ENCODE data around the gene TUT1. TPM values are rescaled to one million over a fixed set of nuclear protein-coding genes. Genes with fewer than 3 reads are reported as not detected.
"Not testable (repeated sequence)": the region's sequence is repeated elsewhere in the genome, so short reads cannot be mapped to it uniquely, and the experiment has no call there.

The TUT1 gene
- total RNA-seq, 2 donors from 2014 or later, result 26.6 to 30.6 TPM

DNA sequence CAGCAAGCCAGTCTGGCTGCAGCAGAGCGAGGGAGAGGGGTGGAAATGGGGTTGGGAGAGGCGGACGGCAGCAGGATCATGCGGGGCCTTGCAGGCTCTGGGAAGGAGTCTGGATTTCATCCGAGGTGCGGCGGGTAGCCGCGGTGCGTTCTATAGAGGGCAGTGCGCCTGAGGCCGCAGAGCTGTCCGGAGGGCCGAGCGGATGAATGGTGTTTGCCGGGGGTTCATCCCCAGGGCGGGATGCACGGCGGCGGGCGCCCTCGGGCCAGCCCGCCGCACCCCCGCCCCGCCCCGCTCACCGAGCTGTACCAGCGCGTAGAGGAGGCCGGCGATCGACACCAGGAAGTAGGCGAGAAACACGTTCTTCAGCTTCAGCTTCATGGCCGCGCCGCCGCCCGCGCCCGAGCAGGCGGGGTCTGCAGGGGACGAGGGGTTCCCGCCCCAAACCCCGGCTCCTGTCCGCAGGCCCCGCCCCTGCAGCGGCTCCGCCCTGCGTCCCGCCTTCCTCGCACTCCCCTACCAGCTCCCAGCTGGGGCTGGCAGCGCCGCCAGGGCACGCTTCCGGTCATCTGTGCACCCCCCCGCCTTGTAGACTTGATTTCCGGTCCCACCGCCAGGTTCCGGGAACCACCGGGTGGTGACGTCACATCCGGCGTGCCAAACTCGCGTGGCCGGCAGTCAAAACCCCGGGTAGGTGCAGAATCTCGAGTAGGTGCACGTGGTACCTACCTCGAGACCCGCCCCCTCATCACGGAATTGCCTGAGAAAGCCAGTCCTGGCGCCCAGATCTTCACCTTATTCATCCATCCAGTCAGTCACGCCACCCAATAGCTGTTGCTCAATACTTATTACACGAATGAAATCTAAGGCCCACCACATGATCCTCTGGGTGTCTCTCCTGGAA lies 30.5 kb upstream of the TUT1 start, which contains the start of gene B3GAT3:
B3GAT3 (minus strand) TSS at position 420 of the 904 bp plus-strand sequence; CDS start at position 381, 39 bp downstream.
- Histone ChIP-seq H3K4me1 (replicated peaks) (peaks cover 6% of the 10 kb centered on the region), H3K27ac (peak within 1 kb of the TSS; percentile 77 to 88), H3K36me3 (peaks cover 5 to 13% of the 10 kb centered on the region in 2 donors), H3K9me3 (no peaks in the 10 kb centered on the region), H3K27me3 (replicated peaks; ENCODE audit: insufficient read depth) (no peaks in the 10 kb centered on the region), H3K4me3 (peak within 1 kb of the TSS; percentile 64)
- TF ChIP-seq, protein P1, sequence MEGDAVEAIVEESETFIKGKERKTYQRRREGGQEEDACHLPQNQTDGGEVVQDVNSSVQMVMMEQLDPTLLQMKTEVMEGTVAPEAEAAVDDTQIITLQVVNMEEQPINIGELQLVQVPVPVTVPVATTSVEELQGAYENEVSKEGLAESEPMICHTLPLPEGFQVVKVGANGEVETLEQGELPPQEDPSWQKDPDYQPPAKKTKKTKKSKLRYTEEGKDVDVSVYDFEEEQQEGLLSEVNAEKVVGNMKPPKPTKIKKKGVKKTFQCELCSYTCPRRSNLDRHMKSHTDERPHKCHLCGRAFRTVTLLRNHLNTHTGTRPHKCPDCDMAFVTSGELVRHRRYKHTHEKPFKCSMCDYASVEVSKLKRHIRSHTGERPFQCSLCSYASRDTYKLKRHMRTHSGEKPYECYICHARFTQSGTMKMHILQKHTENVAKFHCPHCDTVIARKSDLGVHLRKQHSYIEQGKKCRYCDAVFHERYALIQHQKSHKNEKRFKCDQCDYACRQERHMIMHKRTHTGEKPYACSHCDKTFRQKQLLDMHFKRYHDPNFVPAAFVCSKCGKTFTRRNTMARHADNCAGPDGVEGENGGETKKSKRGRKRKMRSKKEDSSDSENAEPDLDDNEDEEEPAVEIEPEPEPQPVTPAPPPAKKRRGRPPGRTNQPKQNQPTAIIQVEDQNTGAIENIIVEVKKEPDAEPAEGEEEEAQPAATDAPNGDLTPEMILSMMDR (IDR thresholded peaks at IDR 0.05), result peak in 2 of 4 experiments; percentile 56 to 68
- TF ChIP-seq POLR2A (IDR thresholded peaks at IDR 0.05) (peak; percentile 93), POLR2AphosphoS5 (IDR thresholded peaks at IDR 0.05) (peak; percentile 99)
- intact Hi-C loops (cut with DNase I), result no loop called here
- WGBS, result under 1% methylated on average over 77 of the region's 77 CpGs
- DNase-seq (ENCODE audit: low spot score), result peak; percentile 98

DNA sequence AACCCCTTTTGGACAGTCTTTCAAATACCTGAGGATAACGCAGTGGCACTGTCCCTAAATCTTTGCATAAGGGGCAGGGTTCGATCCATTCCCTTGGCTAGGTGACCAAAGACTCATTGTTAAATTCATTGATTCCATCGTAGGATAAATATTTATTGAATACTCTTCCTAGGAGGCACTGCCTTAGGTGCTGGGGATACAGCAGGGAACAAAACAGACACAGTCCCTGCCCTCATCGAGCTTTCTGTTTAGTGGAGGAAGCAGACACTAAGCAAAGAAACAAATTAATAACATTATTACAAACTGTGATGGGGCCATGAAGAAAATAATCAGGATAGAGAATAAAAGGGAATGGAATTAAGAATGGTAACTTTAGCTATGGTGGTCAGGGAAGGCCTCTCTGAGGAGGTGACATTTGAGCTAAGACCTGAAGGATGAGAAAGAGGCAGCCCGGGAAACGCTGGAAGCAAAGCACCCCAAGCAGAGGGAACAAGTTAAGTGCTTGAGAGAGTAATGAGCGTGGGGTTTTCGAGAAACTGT lies 29.8 kb upstream of the TUT1 start:
- H3K9me3 ChIP-seq, result no peaks in the 10 kb centered on the region
- H3K4me3 ChIP-seq, result peak overlapping the region; percentile 64
- TF ChIP-seq, protein P1 (IDR thresholded peaks at IDR 0.05), result no peak
- TF ChIP-seq POLR2A (IDR thresholded peaks at IDR 0.05), result no peak
- no peak for TF ChIP-seq POLR2AphosphoS5 (IDR thresholded peaks at IDR 0.05)
- WGBS, result 21% methylated on average over 8 of the region's 8 CpGs
- peaks cover under 1 to 8% of the 10 kb centered on the region in 2 donors for H3K36me3 ChIP-seq
- no peaks in the 10 kb centered on the region for H3K27me3 ChIP-seq (replicated peaks; ENCODE audit: insufficient read depth)
- intact Hi-C loops (cut with DNase I), result no loop called here
- peak overlapping the region; percentile 77 to 88 for H3K27ac ChIP-seq
- peaks cover 6% of the 10 kb centered on the region for H3K4me1 ChIP-seq (replicated peaks)
- DNase-seq (ENCODE audit: low spot score), result no peak

DNA sequence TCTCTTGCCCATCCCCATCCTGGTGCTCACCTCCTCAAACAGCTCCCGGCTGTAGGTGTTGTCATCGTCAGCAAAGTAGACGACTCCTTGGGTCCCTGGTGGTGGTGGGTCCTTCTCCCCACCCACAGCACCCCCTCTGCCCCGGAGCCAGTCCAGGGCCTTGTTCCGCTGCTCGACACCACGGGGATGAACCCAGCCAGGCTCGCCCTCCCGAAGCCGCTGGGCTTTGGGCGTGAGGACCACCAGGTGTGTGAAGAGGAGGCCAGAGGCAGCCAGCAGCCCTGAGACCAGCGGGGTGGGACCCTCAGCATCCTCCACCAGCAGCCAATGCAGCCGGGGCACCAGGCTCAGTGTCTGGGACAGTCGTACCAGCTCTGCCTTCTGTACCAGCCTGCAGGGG lies 25.6 kb upstream of the TUT1 start:
- WGBS, result 84% methylated on average over 8 of the region's 14 CpGs
- intact Hi-C loops (cut with DNase I), result not testable (repeated sequence)

DNA sequence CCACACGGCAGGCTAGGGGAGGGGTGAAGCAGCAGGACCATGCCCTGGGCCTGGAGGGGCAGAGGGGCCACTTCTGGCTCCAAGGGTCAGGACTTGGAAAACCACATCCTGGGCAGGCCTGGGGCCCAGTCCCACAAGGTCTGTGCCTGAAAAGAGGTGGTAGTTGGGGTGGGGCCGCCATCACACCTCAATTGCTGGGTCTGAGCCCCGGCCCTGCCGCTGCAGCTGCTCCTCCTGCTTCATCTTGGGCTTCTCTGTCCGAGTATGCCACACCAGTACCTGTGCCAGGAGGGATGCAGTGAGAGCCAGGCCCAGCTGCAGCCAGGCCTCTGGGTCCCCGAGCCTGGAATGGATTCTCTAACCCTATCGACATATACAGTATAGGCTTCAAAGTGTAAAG lies 24.2 kb upstream of the TUT1 start:
- H3K27me3 ChIP-seq (replicated peaks; ENCODE audit: insufficient read depth), result no peaks in the 10 kb centered on the region
- DNase-seq (ENCODE audit: low spot score), result no peak
- TF ChIP-seq POLR2A (IDR thresholded peaks at IDR 0.05) (no peak), POLR2AphosphoS5 (IDR thresholded peaks at IDR 0.05) (no peak)
- TF ChIP-seq, protein P1 (IDR thresholded peaks at IDR 0.05), result no peak
- no peak overlapping the region for H3K27ac ChIP-seq
- no peaks in the 10 kb centered on the region for H3K9me3 ChIP-seq
- intact Hi-C loops (cut with DNase I), result no loop called here
- H3K4me1 ChIP-seq (replicated peaks), result peaks cover 4% of the 10 kb centered on the region
- 96% methylated on average over 7 of the region's 7 CpGs for WGBS
- no peak overlapping the region for H3K4me3 ChIP-seq
- H3K36me3 ChIP-seq, result no peaks in the 10 kb centered on the region

More for the DNA sequence above, 25.6 kb upstream of the TUT1 start:
- H3K9me3 ChIP-seq; H3K4me1 ChIP-seq (replicated peaks); DNase-seq (ENCODE audit: low spot score); H3K36me3 ChIP-seq; H3K27me3 ChIP-seq (replicated peaks; ENCODE audit: insufficient read depth); H3K27ac ChIP-seq; H3K4me3 ChIP-seq: not testable (repeated sequence)

DNA sequence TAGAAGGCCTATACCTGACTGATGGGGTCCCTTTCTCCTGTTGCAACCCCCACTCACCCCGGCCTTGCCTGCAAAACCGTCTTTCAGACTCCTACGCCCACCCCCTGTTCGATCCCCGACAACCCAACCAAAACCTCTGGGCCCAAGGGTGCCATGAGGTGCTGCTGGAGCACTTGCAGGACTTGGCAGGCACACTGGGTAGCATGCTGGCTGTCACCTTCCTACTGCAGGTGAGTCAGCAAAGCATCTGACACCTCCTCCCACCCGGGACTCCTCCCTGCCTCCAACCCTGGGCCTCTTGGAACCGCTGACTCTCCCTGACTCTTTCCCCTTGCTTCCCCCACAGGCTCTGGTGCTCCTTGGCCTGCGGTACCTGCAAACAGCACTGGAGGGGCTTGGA lies 23.0 kb upstream of the TUT1 start:
- intact Hi-C loops (cut with DNase I), result loop anchor here (5.0 kb wide), 1 partner anchor 67 kb away; the partner anchor contains the start of gene AHNAK
- Histone ChIP-seq H3K27ac (peak overlapping the region in 1 of 2 donors; percentile 97), H3K27me3 (replicated peaks; ENCODE audit: insufficient read depth) (no peaks in the 10 kb centered on the region), H3K36me3 (no peaks in the 10 kb centered on the region), H3K4me1 (replicated peaks) (peaks cover 3% of the 10 kb centered on the region), H3K9me3 (no peaks in the 10 kb centered on the region), H3K4me3 (no peak overlapping the region)
- TF ChIP-seq POLR2AphosphoS5 (IDR thresholded peaks at IDR 0.05) (no peak), POLR2A (IDR thresholded peaks at IDR 0.05) (no peak)
- TF ChIP-seq, protein P1 (IDR thresholded peaks at IDR 0.05), result no peak
- no peak for DNase-seq (ENCODE audit: low spot score)
- 71% methylated on average over 8 of the region's 8 CpGs for whole genome bisulfite sequencing

All from prostate gland (tissue), 2 donors.